Activated T-cell treated with anti-CD3 and anti-CD28 coated beads, Interleukin-2, amount 50 U/mL, for 24 hours (primary cell): ENCODE results near the gene RPL34.

ENCODE experiments used
- DNase-seq: peaks from one replicate; pipeline ENCODE4 v3.0.0-alpha.2; 2020
- H3K27ac Mint-ChIP-seq: 2 replicates; pipeline ENCODE4 v1.8.0; 2020; ENCODE audit warnings: mild to moderate bottlenecking, mixed read lengths
- H3K27me3 Mint-ChIP-seq: 2 replicates; pipeline ENCODE4 v1.8.0; 2020; ENCODE audit warnings: mixed read lengths
- H3K36me3 Mint-ChIP-seq: 2 replicates; pipeline ENCODE4 v1.8.0; 2020; ENCODE audit warnings: low read depth, mixed read lengths
- H3K4me1 Mint-ChIP-seq: 2 replicates; pipeline ENCODE4 v1.8.0; 2020; ENCODE audit warnings: low read depth, mixed read lengths
- H3K4me3 Mint-ChIP-seq: 2 replicates; pipeline ENCODE4 v1.8.0; 2020; ENCODE audit warnings: mild to moderate bottlenecking, moderate library complexity, mixed read lengths
- H3K9me3 Mint-ChIP-seq: 2 replicates; pipeline ENCODE4 v1.8.0; 2020; ENCODE audit warnings: mixed read lengths

RPL34 gene

GRCh38 chr4:108611365-108611764 lies 9.0 kb upstream of the RPL34 start:
- Mint-ChIP-seq H3K36me3 (peaks cover 56% of the 10 kb centered on the region), H3K4me3 (no peak overlapping the region), H3K9me3 (peaks cover 6% of the 10 kb centered on the region)

GRCh38 chr4:108612365-108612764 lies 8.0 kb upstream of the RPL34 start:
- Mint-ChIP-seq H3K4me3 (no peak overlapping the region), H3K27ac (no peak overlapping the region)

More at GRCh38 chr4:108611365-108611764, 9.0 kb upstream of the RPL34 start:
- peaks cover 10% of the 10 kb centered on the region for H3K4me1 Mint-ChIP-seq
- H3K27me3 Mint-ChIP-seq = no peaks in the 10 kb centered on the region
- DNase-seq = no peak
- no peak overlapping the region for H3K27ac Mint-ChIP-seq

GRCh38 chr4:108619372-108620100 lies 840 bp upstream of the RPL34 start:
- peaks cover 8% of the 10 kb centered on the region for H3K9me3 Mint-ChIP-seq
- H3K4me3 Mint-ChIP-seq = peak overlapping the region; percentile 97
- H3K36me3 Mint-ChIP-seq = peaks cover 87% of the 10 kb centered on the region
- DNase-seq = peak; percentile 48
- no peaks in the 10 kb centered on the region for H3K27me3 Mint-ChIP-seq
- H3K4me1 Mint-ChIP-seq = peaks cover 40% of the 10 kb centered on the region
- H3K27ac Mint-ChIP-seq = peak overlapping the region; percentile 99

More at GRCh38 chr4:108612365-108612764, 8.0 kb upstream of the RPL34 start:
- no peak for DNase-seq
- H3K27me3 Mint-ChIP-seq = no peaks in the 10 kb centered on the region
- peaks cover 57% of the 10 kb centered on the region for H3K36me3 Mint-ChIP-seq
- peaks cover 11% of the 10 kb centered on the region for H3K4me1 Mint-ChIP-seq
- H3K9me3 Mint-ChIP-seq = peaks cover 8% of the 10 kb centered on the region

- no peak for DNase-seq
- Mint-ChIP-seq H3K9me3 (peaks cover 3% of the 10 kb centered on the region), H3K27ac (peak overlapping the region; percentile 99), H3K4me3 (peak overlapping the region; percentile 97), H3K27me3 (no peaks in the 10 kb centered on the region), H3K36me3 (peaks cover 89% of the 10 kb centered on the region), H3K4me1 (peaks cover 54% of the 10 kb centered on the region)
Measured at GRCh38 chr4:108620933-108621905, 843 bp downstream of the RPL34 start.

GRCh38 chr4:108622022-108622421 lies 1.6 kb downstream of the RPL34 start:
- peaks cover 89% of the 10 kb centered on the region for H3K36me3 Mint-ChIP-seq
- no peaks in the 10 kb centered on the region for H3K9me3 Mint-ChIP-seq
- H3K4me3 Mint-ChIP-seq = peak overlapping the region; percentile 97
- peak overlapping the region; percentile 99 for H3K27ac Mint-ChIP-seq
- no peak for DNase-seq
- no peaks in the 10 kb centered on the region for H3K27me3 Mint-ChIP-seq
- peaks cover 57% of the 10 kb centered on the region for H3K4me1 Mint-ChIP-seq

- DNase-seq = no peak
- H3K27me3 Mint-ChIP-seq = no peaks in the 10 kb centered on the region
- peaks cover 57% of the 10 kb centered on the region for H3K4me1 Mint-ChIP-seq
- H3K4me3 Mint-ChIP-seq = peak overlapping the region; percentile 97
- H3K27ac Mint-ChIP-seq = peak overlapping the region; percentile 99
- H3K36me3 Mint-ChIP-seq = peaks cover 91% of the 10 kb centered on the region
- H3K9me3 Mint-ChIP-seq = no peaks in the 10 kb centered on the region
Measured at GRCh38 chr4:108622828-108623227, 2.5 kb downstream of the RPL34 start.

GRCh38 chr4:108624263-108625056 lies 4.1 kb downstream of the RPL34 start:
- Mint-ChIP-seq H3K36me3 (peaks cover 99% of the 10 kb centered on the region), H3K4me3 (peak overlapping the region; percentile 97), H3K27ac (peak overlapping the region; percentile 99), H3K9me3 (no peaks in the 10 kb centered on the region), H3K27me3 (no peaks in the 10 kb centered on the region), H3K4me1 (peaks cover 53% of the 10 kb centered on the region)
- no peak for DNase-seq

- Mint-ChIP-seq H3K27ac (peak overlapping the region; percentile 80), H3K27me3 (no peaks in the 10 kb centered on the region), H3K9me3 (no peaks in the 10 kb centered on the region), H3K4me1 (peaks cover 47% of the 10 kb centered on the region), H3K36me3 (peaks cover 100% of the 10 kb centered on the region), H3K4me3 (no peak overlapping the region)
- no peak for DNase-seq
Measured at GRCh38 chr4:108626056-108626455, 5.7 kb downstream of the RPL34 start.

GRCh38 chr4:108628411-108628810 lies 8.0 kb downstream of the RPL34 start:
- Mint-ChIP-seq H3K4me3 (no peak overlapping the region), H3K27ac (no peak overlapping the region), H3K27me3 (no peaks in the 10 kb centered on the region), H3K36me3 (peaks cover 99% of the 10 kb centered on the region), H3K4me1 (peaks cover 34% of the 10 kb centered on the region), H3K9me3 (no peaks in the 10 kb centered on the region)
- no peak for DNase-seq

GRCh38 chr4:108635070-108635655 lies 14.8 kb downstream of the RPL34 start:
- Mint-ChIP-seq H3K36me3 (peaks cover 90% of the 10 kb centered on the region), H3K4me1 (peaks cover 3% of the 10 kb centered on the region), H3K4me3 (no peak overlapping the region), H3K27me3 (no peaks in the 10 kb centered on the region), H3K9me3 (no peaks in the 10 kb centered on the region), H3K27ac (peak overlapping the region; percentile 40)
- DNase-seq = no peak

GRCh38 chr4:108636246-108636645 lies 15.9 kb downstream of the RPL34 start:
- no peak for DNase-seq
- H3K4me3 Mint-ChIP-seq = no peak overlapping the region
- H3K36me3 Mint-ChIP-seq = peaks cover 89% of the 10 kb centered on the region
- no peaks in the 10 kb centered on the region for H3K27me3 Mint-ChIP-seq
- H3K9me3 Mint-ChIP-seq = no peaks in the 10 kb centered on the region
- peaks cover 3% of the 10 kb centered on the region for H3K4me1 Mint-ChIP-seq
- H3K27ac Mint-ChIP-seq = peak overlapping the region; percentile 76

GRCh38 chr4:108637856-108638255 lies 17.5 kb downstream of the RPL34 start:
- no peak overlapping the region for H3K27ac Mint-ChIP-seq
- H3K36me3 Mint-ChIP-seq = peaks cover 83% of the 10 kb centered on the region
- H3K4me3 Mint-ChIP-seq = no peak overlapping the region
- DNase-seq = no peak
- H3K4me1 Mint-ChIP-seq = peaks cover 4% of the 10 kb centered on the region
- H3K27me3 Mint-ChIP-seq = no peaks in the 10 kb centered on the region
- no peaks in the 10 kb centered on the region for H3K9me3 Mint-ChIP-seq

GRCh38 chr4:108644237-108644636 lies 23.9 kb downstream of the RPL34 start:
- Mint-ChIP-seq H3K27ac (no peak overlapping the region), H3K4me3 (no peak overlapping the region), H3K36me3 (peaks cover 47% of the 10 kb centered on the region), H3K9me3 (no peaks in the 10 kb centered on the region), H3K4me1 (peaks cover 5% of the 10 kb centered on the region), H3K27me3 (no peaks in the 10 kb centered on the region)
- DNase-seq = no peak

- DNase-seq = no peak
- peaks cover 15% of the 10 kb centered on the region for H3K4me1 Mint-ChIP-seq
- no peak overlapping the region for H3K4me3 Mint-ChIP-seq
- H3K36me3 Mint-ChIP-seq = peaks cover 37% of the 10 kb centered on the region
- H3K27me3 Mint-ChIP-seq = no peaks in the 10 kb centered on the region
- no peak overlapping the region for H3K27ac Mint-ChIP-seq
- H3K9me3 Mint-ChIP-seq = no peaks in the 10 kb centered on the region
Measured at GRCh38 chr4:108646706-108647105, 26.3 kb downstream of the RPL34 start.
